A673 (cell line): ENCODE measurements around the gene DPYD. TPM values are rescaled to one million over a fixed set of nuclear protein-coding genes. Genes with fewer than 3 reads are reported as not detected.

Source experiments
- BruUV-seq: library from RNA; stranded (reverse); fragments of 400-500 nt; replicated peaks from 2 replicates; lab custom pipeline; 2021; lab: Mats Ljungman, UMichigan
- CTCF ChIA-PET: fragments of 300-600 bp; sonication (Branson Sonifier 250); formaldehyde crosslinking; loops from one replicate; lab custom pipeline; 2022; ENCODE audit warnings: antibody characterized with exemption; lab: Charles Lee
- POLR2A ChIA-PET: fragments of 300-600 bp; sonication (Branson Sonifier 250); formaldehyde crosslinking; loops from one replicate; lab custom pipeline; 2022; ENCODE audit warnings: antibody characterized with exemption; ENCODE audit not compliant: low non-redundant PET; lab: Charles Lee
- DNase-seq: peaks from one replicate; pipeline ENCODE4 v3.0.0-alpha.2; 2015; ENCODE audit warnings: low spot score
- H3K27ac ChIP-seq: fragments of 200-600 bp; sonication (generic); 2 replicates; pipeline ENCODE4 v1.5.1; 2016; ENCODE audit warnings: mixed run types, low read depth, mild to moderate bottlenecking, mixed read lengths, antibody characterized with exemption, low read length; ENCODE audit not compliant: poor library complexity, severe bottlenecking
- H3K27me3 ChIP-seq: fragments of 200-600 bp; sonication (generic); replicated peaks from 2 replicates; pipeline ENCODE4 v1.6.1; 2017; ENCODE audit warnings: mixed run types, low read depth, mild to moderate bottlenecking, mixed read lengths, antibody characterized with exemption, low read length; ENCODE audit not compliant: insufficient read depth, poor library complexity
- H3K36me3 ChIP-seq: fragments of 200-600 bp; sonication (generic); 2 replicates; pipeline ENCODE4 v1.6.1; 2016; ENCODE audit warnings: mixed run types, mild to moderate bottlenecking, mixed read lengths, antibody characterized with exemption, low read length; ENCODE audit not compliant: insufficient read depth, poor library complexity, severe bottlenecking
- H3K4me1 ChIP-seq: fragments of 200-600 bp; sonication (generic); 2 replicates; pipeline ENCODE4 v1.6.1; 2017; ENCODE audit warnings: mixed run types, mild to moderate bottlenecking, mixed read lengths, antibody characterized with exemption, low read length; ENCODE audit not compliant: insufficient read depth, poor library complexity, severe bottlenecking
- H3K4me3 ChIP-seq: fragments of 200-600 bp; sonication (generic); 2 replicates; pipeline ENCODE4 v1.5.1; 2016; ENCODE audit warnings: low read depth, mixed run types, mild to moderate bottlenecking, mixed read lengths, low read length; ENCODE audit not compliant: poor library complexity, severe bottlenecking
- H3K9me3 ChIP-seq: fragments of 200-600 bp; sonication (generic); 2 replicates; pipeline ENCODE4 v1.6.1; 2016; ENCODE audit warnings: mixed run types, low read depth, mild to moderate bottlenecking, mixed read lengths, antibody characterized with exemption, low read length; ENCODE audit not compliant: poor library complexity, severe bottlenecking
- EZH2 ChIP-seq: fragments of 200-600 bp; sonication (generic); IDR thresholded peaks from 2 replicates; pipeline ENCODE4 v1.6.1; 2017; ENCODE audit warnings: borderline replicate concordance, low read depth, mild to moderate bottlenecking, mixed read lengths, antibody characterized with exemption, low read length; ENCODE audit not compliant: poor library complexity, severe bottlenecking
- intact Hi-C: fragments of 100-400 bp; cut with micrococcal nuclease; formaldehyde crosslinking; loops from one replicate; pipeline ENCODE4 v1.10.0; 2022; ENCODE audit not compliant: unreplicated experiment
- total RNA-seq: library from RNA; stranded (reverse); gene quantifications from 2 replicates; pipeline ENCODE4 v1.2.3, GENCODE V29; 2021
- TF ChIP-seq, protein P1 (sequence below): fragments of 300-800, 200-600 bp; sonication (generic); conservative IDR thresholded peaks from 2 replicates; pipeline ENCODE4 v1.5.1; 2017; ENCODE audit warnings: low read depth, mild to moderate bottlenecking, antibody characterized with exemption, low read length, moderate library complexity, mixed read lengths

The DPYD gene
- total RNA-seq, 1 experiment from 2014 or later: 13.4 TPM

- Histone ChIP-seq H3K4me3 (no peak overlapping the region), H3K27me3 (no peaks in the 10 kb centered on the region), H3K9me3 (no peaks in the 10 kb centered on the region), H3K36me3 (no peaks in the 10 kb centered on the region), H3K27ac (no peak overlapping the region), H3K4me1 (peaks cover 9% of the 10 kb centered on the region)
- BruUV-seq: no TSS peak
- no peak for TF ChIP-seq EZH2
- TF ChIP-seq, protein P1, sequence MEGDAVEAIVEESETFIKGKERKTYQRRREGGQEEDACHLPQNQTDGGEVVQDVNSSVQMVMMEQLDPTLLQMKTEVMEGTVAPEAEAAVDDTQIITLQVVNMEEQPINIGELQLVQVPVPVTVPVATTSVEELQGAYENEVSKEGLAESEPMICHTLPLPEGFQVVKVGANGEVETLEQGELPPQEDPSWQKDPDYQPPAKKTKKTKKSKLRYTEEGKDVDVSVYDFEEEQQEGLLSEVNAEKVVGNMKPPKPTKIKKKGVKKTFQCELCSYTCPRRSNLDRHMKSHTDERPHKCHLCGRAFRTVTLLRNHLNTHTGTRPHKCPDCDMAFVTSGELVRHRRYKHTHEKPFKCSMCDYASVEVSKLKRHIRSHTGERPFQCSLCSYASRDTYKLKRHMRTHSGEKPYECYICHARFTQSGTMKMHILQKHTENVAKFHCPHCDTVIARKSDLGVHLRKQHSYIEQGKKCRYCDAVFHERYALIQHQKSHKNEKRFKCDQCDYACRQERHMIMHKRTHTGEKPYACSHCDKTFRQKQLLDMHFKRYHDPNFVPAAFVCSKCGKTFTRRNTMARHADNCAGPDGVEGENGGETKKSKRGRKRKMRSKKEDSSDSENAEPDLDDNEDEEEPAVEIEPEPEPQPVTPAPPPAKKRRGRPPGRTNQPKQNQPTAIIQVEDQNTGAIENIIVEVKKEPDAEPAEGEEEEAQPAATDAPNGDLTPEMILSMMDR: no peak
- intact Hi-C loops: no loop called here
- ChIA-PET POLR2A (no interaction called here), CTCF (no interaction called here)
- no peak for DNase-seq
Observed at GRCh38 chr1:97377432-97378034, 543.3 kb downstream of the DPYD start.

DNA sequence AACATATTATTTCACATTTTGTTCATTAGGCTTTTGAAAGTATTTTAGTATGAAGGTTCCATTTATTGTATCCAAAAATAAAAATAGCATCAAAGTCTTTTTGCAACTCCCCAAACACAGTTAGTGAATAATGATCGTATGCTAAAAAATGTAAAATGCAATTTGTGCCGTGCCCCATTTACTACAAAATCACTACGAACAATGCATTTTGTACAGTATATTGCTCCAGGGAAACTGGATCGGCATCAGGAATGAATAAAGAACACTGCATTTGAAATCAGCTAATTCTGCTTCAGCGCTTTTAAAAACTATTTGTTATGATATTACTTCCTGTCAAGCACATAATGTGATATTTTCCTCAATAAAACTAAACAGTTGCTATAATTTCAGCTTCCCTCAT is 547.8 kb downstream of the DPYD start:
- POLR2A ChIA-PET: no interaction called here
- CTCF ChIA-PET: no interaction called here
- Histone ChIP-seq H3K9me3 (no peaks in the 10 kb centered on the region), H3K4me1 (no peaks in the 10 kb centered on the region), H3K27me3 (no peaks in the 10 kb centered on the region), H3K4me3 (no peak overlapping the region), H3K27ac (no peak overlapping the region), H3K36me3 (no peaks in the 10 kb centered on the region)
- no peak for DNase-seq
- BruUV-seq: no TSS peak
- TF ChIP-seq, protein P1: no peak
- TF ChIP-seq EZH2: no peak
- intact Hi-C loops: no loop called here

GRCh38 chr1:97372531-97372930 is 548.3 kb downstream of the DPYD start:
- no peak for DNase-seq
- no peak overlapping the region for H3K4me3 ChIP-seq
- no peaks in the 10 kb centered on the region for H3K36me3 ChIP-seq
- POLR2A ChIA-PET: no interaction called here
- no peaks in the 10 kb centered on the region for H3K27me3 ChIP-seq
- TF ChIP-seq, protein P1: no peak
- TF ChIP-seq EZH2: no peak
- no peaks in the 10 kb centered on the region for H3K4me1 ChIP-seq
- BruUV-seq: no TSS peak
- intact Hi-C loops: no loop called here
- H3K9me3 ChIP-seq: no peaks in the 10 kb centered on the region
- CTCF ChIA-PET: no interaction called here
- no peak overlapping the region for H3K27ac ChIP-seq
